Measurements from ENCODE around the gene RPL13. TPM values are rescaled to one million over a fixed set of nuclear protein-coding genes. Genes with fewer than 3 reads are reported as not detected.

Gene RPL13
- total RNA-seq, 4 donors from 2014 or later = 2,633 to 11,472 (median 5,632) TPM

- Histone ChIP-seq H3K36me3 (no peaks in the 10 kb centered on the region), H3K9me3 (no peaks in the 10 kb centered on the region), H3K4me1 (no peaks in the 10 kb centered on the region), H3K4me3 (no peak overlapping the region), H3K27ac (no peak overlapping the region), H3K27me3 (no peaks in the 10 kb centered on the region)
- intact Hi-C loops (cut with DNase I; ENCODE audit: low total_unique reads) = no loop called here
- TF ChIP-seq POLR2A (IDR thresholded peaks at IDR 0.05) (no peak), CTCF (IDR thresholded peaks at IDR 0.05) (no peak)
- DNase-seq = no peak
Measured at GRCh38 chr16:89582614-89583196, 22.2 kb downstream of the RPL13 start.

- DNase-seq = no peak
- H3K9me3 ChIP-seq = no peaks in the 10 kb centered on the region
- H3K36me3 ChIP-seq = no peaks in the 10 kb centered on the region
- H3K27ac ChIP-seq = no peak overlapping the region
- H3K4me1 ChIP-seq = no peaks in the 10 kb centered on the region
- H3K27me3 ChIP-seq = no peaks in the 10 kb centered on the region
- TF ChIP-seq CTCF (IDR thresholded peaks at IDR 0.05) (no peak), POLR2A (IDR thresholded peaks at IDR 0.05) (no peak)
- intact Hi-C loops (cut with DNase I; ENCODE audit: low total_unique reads) = no loop called here
- no peak overlapping the region for H3K4me3 ChIP-seq
Measured at GRCh38 chr16:89583197-89583894, 22.9 kb downstream of the RPL13 start.

GRCh38 chr16:89583895-89584644 is 23.6 kb downstream of the RPL13 start:
- no peak for TF ChIP-seq POLR2A (IDR thresholded peaks at IDR 0.05)
- no peak for TF ChIP-seq CTCF (IDR thresholded peaks at IDR 0.05)
- no peaks in the 10 kb centered on the region for H3K4me1 ChIP-seq
- H3K4me3 ChIP-seq = no peak overlapping the region
- intact Hi-C loops (cut with DNase I; ENCODE audit: low total_unique reads) = no loop called here
- H3K27ac ChIP-seq = no peak overlapping the region
- no peaks in the 10 kb centered on the region for H3K9me3 ChIP-seq
- no peaks in the 10 kb centered on the region for H3K27me3 ChIP-seq
- DNase-seq = no peak
- H3K36me3 ChIP-seq = no peaks in the 10 kb centered on the region

GRCh38 chr16:89584768-89585549 is 24.5 kb downstream of the RPL13 start:
- H3K4me3 ChIP-seq = no peak overlapping the region

More at GRCh38 chr16:89584768-89585549, 24.5 kb downstream of the RPL13 start:
- Histone ChIP-seq H3K9me3 (no peaks in the 10 kb centered on the region), H3K27ac (no peak overlapping the region), H3K36me3 (no peaks in the 10 kb centered on the region), H3K4me1 (no peaks in the 10 kb centered on the region), H3K27me3 (no peaks in the 10 kb centered on the region)
- TF ChIP-seq POLR2A (IDR thresholded peaks at IDR 0.05) = no peak
- no peak for TF ChIP-seq CTCF (IDR thresholded peaks at IDR 0.05)
- DNase-seq = no peak
- intact Hi-C loops (cut with DNase I; ENCODE audit: low total_unique reads) = no loop called here

Measured in uterus (tissue), 4 donors.